Endothelial cell of umbilical vein (primary cell): ENCODE results near the gene GALNT11. TPM values are rescaled to one million over a fixed set of nuclear protein-coding genes. Genes with fewer than 3 reads are reported as not detected.
"Not testable (repeated sequence)": the region's sequence is repeated elsewhere in the genome, so short reads cannot be mapped to it uniquely, and the experiment has no call there.

Source experiments
- BruUV-seq: library from RNA; stranded (reverse); fragments of 400-500 nt; replicated peaks from 2 replicates; lab custom pipeline; 2021; lab: Mats Ljungman, UMichigan
- CTCF ChIA-PET: fragments of 300-600, 350-600 bp; sonication (Branson Sonifier 250); formaldehyde crosslinking; loops from one replicate; lab custom pipeline; 2021; ENCODE audit warnings: antibody characterized with exemption, inconsistent platforms; lab: Charles Lee
- POLR2A ChIA-PET: fragments of 300-600, 350-600 bp; sonication (Branson Sonifier 250); formaldehyde crosslinking; loops from one replicate; lab custom pipeline; 2021; ENCODE audit warnings: antibody characterized with exemption, inconsistent platforms; lab: Charles Lee
- DNase-seq: peaks from one replicate; pipeline ENCODE4 v3.0.0-alpha.2; 2011; ENCODE audit warnings: low read depth, low spot score
- FAIRE-seq: peaks from 2 replicates; lab custom pipeline; 2011; peaks lifted over from hg19 to GRCh38; lab: Jason Lieb, UNC
- H2AFZ ChIP-seq: 2 replicates; pipeline ENCODE4 v1.6.0; 2012; ENCODE audit warnings: low read depth, low read length, control low read depth, inconsistent platforms
- H3K27ac ChIP-seq: 2 replicates; pipeline ENCODE4 v1.5.1; 2011; ENCODE audit warnings: low read depth, mild to moderate bottlenecking, control low read depth, low read length, moderate library complexity; ENCODE audit not compliant: insufficient read depth
- H3K27me3 ChIP-seq, 2 experiments: 2 replicates each; pipeline versions ENCODE4 v1.6.0 to v1.6.1; 2011; ENCODE audit warnings: low read length in 2 of 2, mixed read lengths in 1 of 2; ENCODE audit not compliant: control insufficient read depth in 2 of 2, insufficient read depth in 2 of 2
- H3K36me3 ChIP-seq, 2 experiments: 2 replicates in 1 of 2; 3 replicates in 1 of 2; pipeline ENCODE4 v1.5.1; 2011; ENCODE audit warnings: low read length in 2 of 2, mild to moderate bottlenecking in 1 of 2, moderate library complexity in 1 of 2; ENCODE audit not compliant: control insufficient read depth in 2 of 2, insufficient read depth in 2 of 2; ENCODE audit errors: extremely low read depth in 1 of 2
- H3K4me1 ChIP-seq: 3 replicates; pipeline ENCODE4 v1.5.1; 2011; ENCODE audit warnings: mild to moderate bottlenecking, low read length; ENCODE audit not compliant: control insufficient read depth, insufficient read depth; ENCODE audit errors: extremely low read depth
- H3K4me2 ChIP-seq: 2 replicates; pipeline ENCODE4 v1.6.1; 2011; ENCODE audit warnings: low read length, control low read depth, mixed read lengths; ENCODE audit not compliant: insufficient read depth
- H3K4me3 ChIP-seq, 3 experiments: fragments of 200-600 bp in 1 of 3; sonication (generic), shearing (Covaris generic) in 1 of 3; replicated peaks in 1 of 3; 2 replicates each; pipeline ENCODE4 v1.5.1; 2011 to 2016; ENCODE audit warnings: control low read depth in 3 of 3, low read length in 3 of 3, mild to moderate bottlenecking in 2 of 3, inconsistent platforms in 1 of 3, low read depth in 1 of 3, moderate library complexity in 1 of 3; ENCODE audit not compliant: insufficient read depth in 1 of 3
- H3K79me2 ChIP-seq: 2 replicates; pipeline ENCODE4 v1.6.0; 2012; ENCODE audit warnings: low read length, inconsistent platforms; ENCODE audit not compliant: control insufficient read depth, insufficient read depth
- H3K9ac ChIP-seq: replicated peaks from 2 replicates; pipeline ENCODE3; 2011; ENCODE audit warnings: low read length, control low read depth; ENCODE audit not compliant: insufficient read depth; ENCODE audit errors: extremely low read depth
- H3K9me1 ChIP-seq: replicated peaks from 3 replicates; pipeline ENCODE4 v1.6.0; 2011; ENCODE audit warnings: mild to moderate bottlenecking, low read length; ENCODE audit not compliant: control insufficient read depth, insufficient read depth; ENCODE audit errors: extremely low read depth
- H3K9me3 ChIP-seq: replicated peaks from 2 replicates; pipeline ENCODE4 v1.5.1; 2012; ENCODE audit warnings: low read length, inconsistent platforms; ENCODE audit not compliant: control insufficient read depth, insufficient read depth
- H4K20me1 ChIP-seq: replicated peaks from 2 replicates; pipeline ENCODE3; 2011; ENCODE audit warnings: mild to moderate bottlenecking, low read length; ENCODE audit not compliant: control insufficient read depth, insufficient read depth; ENCODE audit errors: extremely low read depth
- CTCF ChIP-seq, 2 donors: IDR thresholded peaks; 1 replicate in 1 of 2; 2 replicates in 1 of 2; pipeline ENCODE4 v1.5.1; 2011; ENCODE audit warnings: low read length in 2 of 2, mild to moderate bottlenecking in 2 of 2, moderate library complexity in 2 of 2, control low read depth in 1 of 2, inconsistent platforms in 1 of 2, low read depth in 1 of 2; ENCODE audit not compliant: insufficient read depth in 1 of 2; ENCODE audit errors: extremely low read depth in 1 of 2
- EZH2 ChIP-seq: IDR thresholded peaks from 2 replicates; pipeline ENCODE4 v1.6.1; 2012; ENCODE audit warnings: borderline replicate concordance, low read depth, mild to moderate bottlenecking, moderate library complexity, low read length, inconsistent platforms; ENCODE audit not compliant: severe bottlenecking
- GATA2 ChIP-seq: IDR thresholded peaks from 2 replicates; pipeline ENCODE4 v1.7.0; 2011; ENCODE audit warnings: low read depth, mild to moderate bottlenecking, moderate library complexity, mixed read lengths, low read length; ENCODE audit not compliant: insufficient read length, insufficient read depth
- MAX ChIP-seq: IDR thresholded peaks from 2 replicates; pipeline ENCODE4 v1.6.1; 2011; ENCODE audit not compliant: insufficient read depth, insufficient read length
- MYC ChIP-seq: IDR thresholded peaks from one replicate; pipeline ENCODE4 v1.6.1; 2011; ENCODE audit warnings: mild to moderate bottlenecking, low read depth, low read length
- POLR2AphosphoS5 ChIP-seq: IDR thresholded peaks from 2 replicates; pipeline ENCODE4 v1.6.1; 2012; ENCODE audit warnings: low read depth, mild to moderate bottlenecking, control low read depth, low read length, moderate library complexity; ENCODE audit not compliant: insufficient read depth
- dilution Hi-C: fragments of 300-500 bp; cut with MboI; formaldehyde crosslinking; loops from one replicate; pipeline ENCODE4 v1.15.0; 2019; ENCODE audit warnings: low sequenced_read_pairs; ENCODE audit not compliant: extremely low pct_ligation_motif_present
- intact Hi-C: fragments of 100-400 bp; cut with micrococcal nuclease; formaldehyde crosslinking; loops from one replicate; pipeline ENCODE4 v1.10.0; 2022
- polyA plus RNA-seq, 4 experiments: library from polyadenylated mRNA; depleted of rRNA in 3 of 4; stranded (reverse) in 3 of 4; unstranded in 1 of 4; fragments of >200 nt; gene quantifications; 2 replicates each; pipeline versions ENCODE4 v1.2.1 to v1.2.3, GENCODE V29; 2011 to 2012; ENCODE audit warnings: missing spikeins in 1 of 4
- total RNA-seq: library from RNA; stranded (reverse); gene quantifications from 2 replicates; pipeline ENCODE4 v1.2.3, GENCODE V29; 2021

GALNT11 gene
- total and polyA plus RNA-seq, 2 donors (not counting 3 experiments of a cell fraction or from before 2014, with no cell fraction given): 27.7 to 36.5 TPM

GRCh38 chr7:152073352-152073751, 47.9 kb downstream of the GALNT11 start:
- no peak overlapping the region for H3K9ac ChIP-seq
- dilution Hi-C loops (no loop called here), intact Hi-C loops (no loop called here)
- no peaks in the 10 kb centered on the region for H3K9me3 ChIP-seq
- H3K4me3 ChIP-seq: no peak overlapping the region
- H3K27ac ChIP-seq: no peak overlapping the region
- H3K27me3 ChIP-seq: no peaks in the 10 kb centered on the region
- TF ChIP-seq POLR2AphosphoS5 (no peak), GATA2 (no peak)
- no peak overlapping the region for H2AFZ ChIP-seq
- FAIRE-seq (no peak), DNase-seq (no peak)
- BruUV-seq: no TSS peak
- CTCF ChIA-PET: interaction anchor here (1.2 kb wide), 1 partner anchor 10 kb away, joined by 5 read pairs; no protein-coding TSS in a partner anchor
- H3K4me2 ChIP-seq: no peak overlapping the region
- no peaks in the 10 kb centered on the region for H3K4me1 ChIP-seq
- no peaks in the 10 kb centered on the region for H4K20me1 ChIP-seq
- no peaks in the 10 kb centered on the region for H3K9me1 ChIP-seq
- no peaks in the 10 kb centered on the region for H3K36me3 ChIP-seq
- POLR2A ChIA-PET: no interaction called here
- peaks cover 2% of the 10 kb centered on the region for H3K79me2 ChIP-seq

- FAIRE-seq (no peak), DNase-seq (no peak)
- Histone ChIP-seq H3K4me3 (no peak overlapping the region), H3K36me3 (no peaks in the 10 kb centered on the region), H3K27ac (no peak overlapping the region), H3K79me2 (peaks cover 2% of the 10 kb centered on the region), H4K20me1 (no peaks in the 10 kb centered on the region), H3K9me3 (no peaks in the 10 kb centered on the region), H3K9ac (no peak overlapping the region), H3K9me1 (no peaks in the 10 kb centered on the region), H3K27me3 (no peaks in the 10 kb centered on the region), H3K4me1 (no peaks in the 10 kb centered on the region), H3K4me2 (no peak overlapping the region), H2AFZ (no peak overlapping the region)
- POLR2A ChIA-PET: no interaction called here
- dilution Hi-C loops (no loop called here), intact Hi-C loops (no loop called here)
- BruUV-seq: no TSS peak
- TF ChIP-seq MAX: no peak
- TF ChIP-seq GATA2: no peak
- no peak for TF ChIP-seq CTCF (IDR thresholded peaks at IDR 0.05; ENCODE audit: extremely low read depth in 1 of 2, insufficient read depth in 1 of 2, low read depth in 1 of 2, low read length in 2 of 2)
- no peak for TF ChIP-seq MYC
- no peak for TF ChIP-seq EZH2
- no peak for TF ChIP-seq POLR2AphosphoS5
- CTCF ChIA-PET: interaction anchor here (1.3 kb wide), 1 partner anchor 49 kb away, joined by 3 read pairs; the partner anchor contains the start of gene GALNT11
Observed at GRCh38 chr7:152074673-152075072, 49.2 kb downstream of the GALNT11 start.

- H3K4me1 ChIP-seq, dilution Hi-C loops, H2AFZ ChIP-seq, H3K27me3 ChIP-seq, H3K9me1 ChIP-seq, POLR2A ChIA-PET, H3K36me3 ChIP-seq, H3K27ac ChIP-seq, H3K9me3 ChIP-seq, BruUV-seq, H3K9ac ChIP-seq, intact Hi-C loops, FAIRE-seq, H4K20me1 ChIP-seq, H3K4me3 ChIP-seq, H3K4me2 ChIP-seq, H3K79me2 ChIP-seq, DNase-seq: not testable (repeated sequence)
- CTCF ChIA-PET: interaction anchor here (1.2 to 1.3 kb wide), 2 partner anchors 15 to 50 kb away, joined by 3 read pairs; partner anchors contain the start of gene GALNT11
Observed at GRCh38 chr7:152075379-152075778, 49.9 kb downstream of the GALNT11 start.
